ENCODE data around the gene FICD. TPM values are rescaled to one million over a fixed set of nuclear protein-coding genes. Genes with fewer than 3 reads are reported as not detected.

FICD gene
- total RNA-seq, 1 donor from 2014 or later: 7.1 TPM

- no peaks in the 10 kb centered on the region for H3K4me1 Mint-ChIP-seq
- peaks cover 8% of the 10 kb centered on the region for H3K27me3 Mint-ChIP-seq (ENCODE audit: insufficient read depth, low read depth)
- Histone ChIP-seq H3K4me3 (no peak overlapping the region), H3K36me3 (no peaks in the 10 kb centered on the region), H3F3A (ENCODE audit: low read depth) (no peaks in the 10 kb centered on the region), H3K9me3 (ENCODE audit: low read depth) (no peaks in the 10 kb centered on the region), H2AFZ (replicated peaks) (no peak overlapping the region), H3K4me2 (no peak overlapping the region), H3K9ac (no peak overlapping the region), H4K20me1 (ENCODE audit: low read depth) (no peaks in the 10 kb centered on the region), H3K27ac (no peak overlapping the region), H3K27me3 (no peaks in the 10 kb centered on the region), H3K79me2 (ENCODE audit: low read depth) (no peaks in the 10 kb centered on the region), H3K4me1 (no peaks in the 10 kb centered on the region)
- H3K36me3 Mint-ChIP-seq: no peaks in the 10 kb centered on the region
- no peak overlapping the region for H3K27ac Mint-ChIP-seq
- H3K4me3 Mint-ChIP-seq: no peak overlapping the region
- no peak for TF ChIP-seq EZH2phosphoT487 (IDR thresholded peaks at IDR 0.05)
- no peak for TF ChIP-seq CTCF (IDR thresholded peaks at IDR 0.05)
- TF ChIP-seq EZH2 (IDR thresholded peaks at IDR 0.05): no peak
- no peak for DNase-seq (ENCODE audit: low spot score)
- H3K9me3 Mint-ChIP-seq: no peaks in the 10 kb centered on the region
These were observed 37.2 kb upstream of the FICD start for GRCh38 chr12:108477881-108478259.

DNA sequence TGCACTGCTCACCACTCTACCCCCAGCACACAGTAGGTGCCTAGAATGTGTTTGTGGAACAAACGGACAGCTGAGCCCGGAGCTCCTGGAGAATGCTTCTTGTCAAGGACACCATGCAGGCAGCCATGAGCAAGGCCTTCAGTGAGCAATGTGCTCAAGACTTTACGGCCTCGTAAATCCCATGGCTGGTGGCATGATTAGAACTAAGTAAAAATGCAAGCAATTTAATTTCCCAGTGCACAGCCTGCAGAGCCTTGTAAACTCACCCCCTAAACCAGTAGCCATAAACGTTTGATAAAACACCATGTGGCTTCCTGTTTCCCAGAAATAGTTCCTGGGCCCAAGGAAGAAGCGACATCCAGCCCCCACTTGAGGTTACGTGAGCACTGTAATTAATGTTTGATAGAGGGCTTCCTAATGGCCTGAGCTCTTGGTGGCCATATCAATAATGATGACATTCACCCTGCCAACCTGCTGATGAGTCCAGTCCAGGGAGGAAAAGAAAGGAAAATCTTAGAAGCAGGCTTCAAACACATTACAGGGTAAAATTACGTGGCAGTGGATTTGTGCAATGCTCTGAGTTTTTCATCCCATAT, 36.4 kb upstream of the FICD start:
- TF ChIP-seq CTCF (IDR thresholded peaks at IDR 0.05) (no peak), EZH2phosphoT487 (IDR thresholded peaks at IDR 0.05) (no peak), EZH2 (IDR thresholded peaks at IDR 0.05) (no peak)
- Histone ChIP-seq H3K9me3 (ENCODE audit: low read depth) (no peaks in the 10 kb centered on the region), H4K20me1 (ENCODE audit: low read depth) (no peaks in the 10 kb centered on the region), H3K4me1 (no peaks in the 10 kb centered on the region), H3K27ac (no peak overlapping the region), H2AFZ (replicated peaks) (no peak overlapping the region), H3K4me2 (no peak overlapping the region), H3K4me3 (no peak overlapping the region), H3K9ac (no peak overlapping the region), H3K27me3 (no peaks in the 10 kb centered on the region), H3F3A (ENCODE audit: low read depth) (no peaks in the 10 kb centered on the region), H3K36me3 (no peaks in the 10 kb centered on the region), H3K79me2 (ENCODE audit: low read depth) (no peaks in the 10 kb centered on the region)
- no peak overlapping the region for H3K4me3 Mint-ChIP-seq
- peaks cover 8% of the 10 kb centered on the region for H3K27me3 Mint-ChIP-seq (ENCODE audit: insufficient read depth, low read depth)
- H3K4me1 Mint-ChIP-seq: no peaks in the 10 kb centered on the region
- H3K36me3 Mint-ChIP-seq: no peaks in the 10 kb centered on the region
- H3K9me3 Mint-ChIP-seq: no peaks in the 10 kb centered on the region
- DNase-seq (ENCODE audit: low spot score): no peak
- no peak overlapping the region for H3K27ac Mint-ChIP-seq

- TF ChIP-seq EZH2 (IDR thresholded peaks at IDR 0.05): no peak
These were observed 35.6 kb upstream of the FICD start for GRCh38 chr12:108479364-108480070.

DNA sequence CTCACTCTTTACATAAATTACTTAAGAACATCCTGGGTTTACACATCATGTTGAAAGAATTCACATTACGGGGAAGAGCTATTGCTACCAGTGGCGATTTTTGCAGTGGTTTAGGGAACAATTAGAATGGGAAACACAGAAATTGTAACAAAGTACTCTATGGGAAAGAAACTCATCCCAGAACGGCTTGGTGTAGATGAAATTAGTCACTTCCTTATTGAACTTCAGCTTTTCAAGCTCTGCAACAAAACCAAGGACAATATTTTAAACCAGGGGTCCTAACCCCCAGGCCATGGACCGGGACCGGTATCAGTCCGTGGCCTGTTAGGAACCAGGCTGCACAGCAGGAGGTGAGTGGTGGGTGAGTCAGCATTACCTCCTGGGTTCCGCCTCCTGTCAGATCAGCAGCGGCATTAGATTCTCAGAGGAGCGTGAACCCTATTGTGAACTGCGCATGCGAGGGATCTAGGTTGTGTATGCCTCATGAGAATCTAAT, 32.3 kb upstream of the FICD start:
- Histone ChIP-seq H3K4me2 (no peak overlapping the region), H3K4me3 (no peak overlapping the region)
- H3K4me1 Mint-ChIP-seq: no peaks in the 10 kb centered on the region

More at GRCh38 chr12:108479364-108480070, 35.6 kb upstream of the FICD start:
- H3K4me1 Mint-ChIP-seq: no peaks in the 10 kb centered on the region
- Histone ChIP-seq H3K9ac (no peak overlapping the region), H3K27ac (no peak overlapping the region), H3K36me3 (no peaks in the 10 kb centered on the region), H3K4me1 (no peaks in the 10 kb centered on the region), H4K20me1 (ENCODE audit: low read depth) (no peaks in the 10 kb centered on the region), H3K9me3 (ENCODE audit: low read depth) (no peaks in the 10 kb centered on the region), H3K4me3 (no peak overlapping the region), H2AFZ (replicated peaks) (no peak overlapping the region), H3K79me2 (ENCODE audit: low read depth) (no peaks in the 10 kb centered on the region), H3F3A (ENCODE audit: low read depth) (no peaks in the 10 kb centered on the region), H3K4me2 (no peak overlapping the region), H3K27me3 (no peaks in the 10 kb centered on the region)
- H3K36me3 Mint-ChIP-seq: no peaks in the 10 kb centered on the region
- H3K4me3 Mint-ChIP-seq: no peak overlapping the region
- no peak overlapping the region for H3K27ac Mint-ChIP-seq
- H3K9me3 Mint-ChIP-seq: no peaks in the 10 kb centered on the region
- H3K27me3 Mint-ChIP-seq (ENCODE audit: insufficient read depth, low read depth): peaks cover 8% of the 10 kb centered on the region
- no peak for DNase-seq (ENCODE audit: low spot score)

More for the DNA sequence above, 32.3 kb upstream of the FICD start:
- Mint-ChIP-seq H3K36me3 (no peaks in the 10 kb centered on the region), H3K27me3 (ENCODE audit: insufficient read depth, low read depth) (peaks cover 6% of the 10 kb centered on the region), H3K4me3 (no peak overlapping the region), H3K9me3 (peaks cover 5% of the 10 kb centered on the region), H3K27ac (no peak overlapping the region)
- no peak overlapping the region for H2AFZ ChIP-seq (replicated peaks)
- no peak for TF ChIP-seq EZH2 (IDR thresholded peaks at IDR 0.05)
- TF ChIP-seq CTCF (IDR thresholded peaks at IDR 0.05): no peak
- TF ChIP-seq EZH2phosphoT487 (IDR thresholded peaks at IDR 0.05): no peak
- H3F3A ChIP-seq (ENCODE audit: low read depth): no peaks in the 10 kb centered on the region
- no peak overlapping the region for H3K27ac ChIP-seq
- no peak overlapping the region for H3K9ac ChIP-seq
- H3K79me2 ChIP-seq (ENCODE audit: low read depth): no peaks in the 10 kb centered on the region
- H3K4me1 ChIP-seq: no peaks in the 10 kb centered on the region
- DNase-seq (ENCODE audit: low spot score): no peak
- no peaks in the 10 kb centered on the region for H3K27me3 ChIP-seq
- H4K20me1 ChIP-seq (ENCODE audit: low read depth): no peaks in the 10 kb centered on the region
- H3K9me3 ChIP-seq (ENCODE audit: low read depth): no peaks in the 10 kb centered on the region
- H3K36me3 ChIP-seq: no peaks in the 10 kb centered on the region
